ENCODE measurements around the gene MC1R. TPM values are rescaled to one million over a fixed set of nuclear protein-coding genes. Genes with fewer than 3 reads are reported as not detected.

The MC1R gene
- total and polyA plus RNA-seq, 2 of the 4 experiments (the other 2 are of a cell fraction): 3.8 to 9.5 TPM

- H2BK15ac ChIP-seq (ENCODE audit: low read depth, low read length): no peak overlapping the region
- H4K5ac ChIP-seq (ENCODE audit: low read depth, low read length): no peak overlapping the region
- no peak overlapping the region for H3K27ac ChIP-seq (ENCODE audit: insufficient read depth, low read length)
- no peak overlapping the region for H2AK9ac ChIP-seq (replicated peaks; ENCODE audit: low read depth, low read length, poor library complexity)
- in situ Hi-C loops (cut with MboI; ENCODE audit: low sequenced_read_pairs) (loop anchor here (5.0 kb wide), 1 partner anchor 52 kb away; no protein-coding TSS in a partner anchor), intact Hi-C loops (cut with micrococcal nuclease) (no loop called here), dilution Hi-C loops (cut with HindIII; ENCODE audit: low sequenced_read_pairs, unreplicated experiment) (no loop called here)
- no peak overlapping the region for H3K23ac ChIP-seq (ENCODE audit: low read depth, low read length)
- H3K14ac ChIP-seq (replicated peaks; ENCODE audit: low read depth, low read length): no peak overlapping the region
- no peak for ATAC-seq (ENCODE audit: low read depth)
- WGBS, 2 experiments (ENCODE audit: extremely low coverage in 2 of 2, insufficient read length in 1 of 2): 96% methylated on average over 3 of the region's 6 CpGs; no CpG with 5 or more reads in 1 of the 2 experiments
- peaks cover 31 to 58% of the 10 kb centered on the region in 2 experiments for H3K79me1 ChIP-seq (ENCODE audit: low read depth in 1 of 2, low read length in 2 of 2)
- H3K9me3 ChIP-seq (ENCODE audit: control insufficient read depth, insufficient read depth, low read length): peaks cover 2% of the 10 kb centered on the region; the same call in 1 of the 2 replicates
- H2BK5ac ChIP-seq (ENCODE audit: low read depth, low read length, poor library complexity, severe bottlenecking): no peak overlapping the region
- H4K91ac ChIP-seq (ENCODE audit: insufficient read depth, low read depth, low read length): no peak overlapping the region
- H3K27me3 ChIP-seq (ENCODE audit: control insufficient read depth, insufficient read depth, low read length): no peaks in the 10 kb centered on the region
- ChIA-PET POLR2A (ENCODE audit: unreplicated experiment) (no interaction called here), CTCF (no interaction called here)
- no peak overlapping the region for H2AK5ac ChIP-seq (ENCODE audit: low read depth, low read length)
- no peak for TF ChIP-seq NFE2L2 (IDR thresholded peaks at IDR 0.05; ENCODE audit: low read depth, low read length)
- TF ChIP-seq, protein P1, sequence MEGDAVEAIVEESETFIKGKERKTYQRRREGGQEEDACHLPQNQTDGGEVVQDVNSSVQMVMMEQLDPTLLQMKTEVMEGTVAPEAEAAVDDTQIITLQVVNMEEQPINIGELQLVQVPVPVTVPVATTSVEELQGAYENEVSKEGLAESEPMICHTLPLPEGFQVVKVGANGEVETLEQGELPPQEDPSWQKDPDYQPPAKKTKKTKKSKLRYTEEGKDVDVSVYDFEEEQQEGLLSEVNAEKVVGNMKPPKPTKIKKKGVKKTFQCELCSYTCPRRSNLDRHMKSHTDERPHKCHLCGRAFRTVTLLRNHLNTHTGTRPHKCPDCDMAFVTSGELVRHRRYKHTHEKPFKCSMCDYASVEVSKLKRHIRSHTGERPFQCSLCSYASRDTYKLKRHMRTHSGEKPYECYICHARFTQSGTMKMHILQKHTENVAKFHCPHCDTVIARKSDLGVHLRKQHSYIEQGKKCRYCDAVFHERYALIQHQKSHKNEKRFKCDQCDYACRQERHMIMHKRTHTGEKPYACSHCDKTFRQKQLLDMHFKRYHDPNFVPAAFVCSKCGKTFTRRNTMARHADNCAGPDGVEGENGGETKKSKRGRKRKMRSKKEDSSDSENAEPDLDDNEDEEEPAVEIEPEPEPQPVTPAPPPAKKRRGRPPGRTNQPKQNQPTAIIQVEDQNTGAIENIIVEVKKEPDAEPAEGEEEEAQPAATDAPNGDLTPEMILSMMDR (conservative IDR thresholded peaks at IDR 0.05; ENCODE audit: low read depth, low read length): no peak
- DNase-seq: no peak
- peaks cover 13% of the 10 kb centered on the region; the same call in 1 of the 2 replicates for H3K9me1 ChIP-seq (ENCODE audit: insufficient read depth, low read length)
- peaks cover 9% of the 10 kb centered on the region for H3K4me1 ChIP-seq (ENCODE audit: control insufficient read depth, insufficient read depth, low read length)
- no peak overlapping the region for H3K4me3 ChIP-seq (ENCODE audit: insufficient read depth, low read depth, low read length)
- H4K20me1 ChIP-seq (ENCODE audit: insufficient read depth, low read length): no peaks in the 10 kb centered on the region; the same call in 1 of the 2 replicates
- H3K4ac ChIP-seq (ENCODE audit: low read depth, low read length): no peak overlapping the region
- no peak overlapping the region for H3K4me2 ChIP-seq (ENCODE audit: low read depth, low read length)
- no TSS peak for BruUV-seq (replicated peaks)
- H3K56ac ChIP-seq (ENCODE audit: extremely low read depth, insufficient read depth, low read length): no peak overlapping the region
- no peak overlapping the region for H2BK20ac ChIP-seq (ENCODE audit: low read depth, low read length)
- H4K8ac ChIP-seq (ENCODE audit: low read depth in 2 of 2, low read length in 2 of 2): no peak overlapping the region
- H3K9ac ChIP-seq (ENCODE audit: low read depth, low read length): no peak overlapping the region
- H2AFZ ChIP-seq (replicated peaks; ENCODE audit: low read length, poor library complexity): no peak overlapping the region
- H3K18ac ChIP-seq (ENCODE audit: low read depth, low read length): no peak overlapping the region
- no peak overlapping the region for H2BK120ac ChIP-seq (ENCODE audit: low read depth, low read length)
- H3K36me3 ChIP-seq (ENCODE audit: control insufficient read depth, insufficient read depth, low read length): peaks cover 4% of the 10 kb centered on the region; the same call in 1 of the 2 replicates
Observed at GRCh38 chr16:89969741-89970410, 51.2 kb downstream of the MC1R start.

Other genes with a start within 250 kb of the MC1R start
- 18.6 and 19.5 TPM in 2 replicates for gene CDK10, start 232.2 kb upstream of the MC1R start, total RNA-seq (2012; rRNA removed)
- gene CDK10, start 232.2 kb upstream of the MC1R start, polyA plus RNA-seq (2012; rRNA removed): 61.8 and 65.3 TPM in 2 replicates
- gene SPATA2L, start 217.2 kb upstream of the MC1R start, total RNA-seq (2012; rRNA removed): 4.8 and 5.0 TPM in 2 replicates
- 6.9 and 8.8 TPM in 2 replicates for gene SPATA2L, start 217.2 kb upstream of the MC1R start, polyA plus RNA-seq (2012; rRNA removed)
- gene VPS9D1, start 198.0 kb upstream of the MC1R start, total RNA-seq (2012; rRNA removed): 1.8 and 1.9 TPM in 2 replicates
- gene VPS9D1, start 198.0 kb upstream of the MC1R start, polyA plus RNA-seq (2012; rRNA removed): 20.3 and 27.0 TPM in 2 replicates
- 4.1 and 4.2 TPM in 2 replicates for gene ZNF276, start 197.3 kb upstream of the MC1R start, total RNA-seq (2012; rRNA removed)
- 18.6 and 19.1 TPM in 2 replicates for gene ZNF276, start 197.3 kb upstream of the MC1R start, polyA plus RNA-seq (2012; rRNA removed)
- 13.3 and 13.9 TPM in 2 replicates for gene FANCA, start 102.2 kb upstream of the MC1R start, total RNA-seq (2012; rRNA removed)
- gene FANCA, start 102.2 kb upstream of the MC1R start, polyA plus RNA-seq (2012; rRNA removed): 24.4 and 24.7 TPM in 2 replicates
- 0.56 and 0.72 TPM in 2 replicates for gene SPIRE2, start 90.4 kb upstream of the MC1R start, total RNA-seq (2012; rRNA removed)
- 1.6 and 1.9 TPM in 2 replicates for gene SPIRE2, start 90.4 kb upstream of the MC1R start, polyA plus RNA-seq (2012; rRNA removed)
- gene TCF25, start 45.3 kb upstream of the MC1R start, total RNA-seq (2012; rRNA removed): 119 and 127 TPM in 2 replicates
- 184 and 199 TPM in 2 replicates for gene TCF25, start 45.3 kb upstream of the MC1R start, polyA plus RNA-seq (2012; rRNA removed)
- gene TUBB3, start 4.5 kb downstream of the MC1R start, total RNA-seq (2012; rRNA removed): 311 and 337 TPM in 2 replicates
- 410 and 428 TPM in 2 replicates for gene TUBB3, start 4.5 kb downstream of the MC1R start, polyA plus RNA-seq (2012; rRNA removed)
- gene DEF8, start 29.9 kb downstream of the MC1R start, total RNA-seq (2012; rRNA removed): 129 and 134 TPM in 2 replicates
- gene DEF8, start 29.9 kb downstream of the MC1R start, polyA plus RNA-seq (2012; rRNA removed): 141 and 160 TPM in 2 replicates
- gene DBNDD1, start 100.6 kb downstream of the MC1R start, total RNA-seq (2012; rRNA removed): 3.1 and 3.4 TPM in 2 replicates
- gene DBNDD1, start 100.6 kb downstream of the MC1R start, polyA plus RNA-seq (2012; rRNA removed): 23.0 and 26.2 TPM in 2 replicates
- gene PRDM7, start 158.5 kb downstream of the MC1R start, total RNA-seq (2012; rRNA removed): not detected in 2 replicates
- gene PRDM7, start 158.5 kb downstream of the MC1R start, polyA plus RNA-seq (2012; rRNA removed): not detected in 2 replicates

Measured in IMR-90 (cell line).